Measurements from ENCODE around the gene MKNK2.

Gene MKNK2

GRCh38 chr19:2021453-2022140 is 29.4 kb downstream of the MKNK2 start:
- no peak for DNase-seq

DNA sequence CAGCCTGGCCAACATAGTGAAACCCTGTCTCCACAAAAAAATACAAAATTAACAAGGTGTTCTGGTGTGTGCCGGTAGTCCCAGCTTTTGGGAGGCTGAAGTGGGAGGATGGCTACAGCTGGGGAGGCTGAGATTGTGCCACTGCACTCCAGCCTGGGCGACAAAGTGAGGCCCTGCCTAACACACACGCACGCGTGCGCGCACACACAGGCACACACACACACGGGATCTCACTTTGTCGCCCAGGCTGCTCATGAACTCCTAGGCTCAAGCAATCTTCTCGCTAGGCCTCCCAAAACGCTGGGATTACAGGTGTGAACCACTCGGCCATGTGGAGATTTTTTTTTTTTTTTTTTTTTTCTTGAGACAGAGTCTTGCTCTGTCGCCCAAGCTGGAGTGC is 32.3 kb downstream of the MKNK2 start:
- DNase-seq: no peak

- peak; percentile 40 to 89 (median 73) for DNase-seq
Observed at GRCh38 chr19:2016041-2016807, 34.8 kb downstream of the MKNK2 start.

DNA sequence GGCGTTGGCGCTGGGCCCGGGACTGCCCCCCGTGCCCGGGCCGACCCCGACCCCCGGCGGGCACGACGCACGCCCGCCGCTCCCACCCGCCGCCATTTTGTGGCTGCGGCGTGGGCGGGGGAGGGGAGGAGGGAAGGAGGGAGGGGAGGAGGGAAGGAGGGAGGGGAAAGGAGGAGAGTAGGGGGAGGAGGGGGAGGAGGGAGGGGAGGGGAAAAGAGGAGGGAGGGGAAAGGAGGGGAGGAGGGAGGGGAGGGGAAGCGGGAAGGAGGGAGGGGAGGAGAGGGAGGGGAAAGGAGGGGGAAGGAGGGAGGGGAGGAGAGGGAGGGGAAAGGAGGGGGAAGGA is 35.5 kb downstream of the MKNK2 start, which contains the start of gene BTBD2:
Gene BTBD2, minus strand, starts transcription at position 107 of the 343 bp plus-strand sequence. Its CDS starts 11 bp downstream, at position 96.
- DNase-seq: peak; percentile 61 to 79 (median 68)

DNA sequence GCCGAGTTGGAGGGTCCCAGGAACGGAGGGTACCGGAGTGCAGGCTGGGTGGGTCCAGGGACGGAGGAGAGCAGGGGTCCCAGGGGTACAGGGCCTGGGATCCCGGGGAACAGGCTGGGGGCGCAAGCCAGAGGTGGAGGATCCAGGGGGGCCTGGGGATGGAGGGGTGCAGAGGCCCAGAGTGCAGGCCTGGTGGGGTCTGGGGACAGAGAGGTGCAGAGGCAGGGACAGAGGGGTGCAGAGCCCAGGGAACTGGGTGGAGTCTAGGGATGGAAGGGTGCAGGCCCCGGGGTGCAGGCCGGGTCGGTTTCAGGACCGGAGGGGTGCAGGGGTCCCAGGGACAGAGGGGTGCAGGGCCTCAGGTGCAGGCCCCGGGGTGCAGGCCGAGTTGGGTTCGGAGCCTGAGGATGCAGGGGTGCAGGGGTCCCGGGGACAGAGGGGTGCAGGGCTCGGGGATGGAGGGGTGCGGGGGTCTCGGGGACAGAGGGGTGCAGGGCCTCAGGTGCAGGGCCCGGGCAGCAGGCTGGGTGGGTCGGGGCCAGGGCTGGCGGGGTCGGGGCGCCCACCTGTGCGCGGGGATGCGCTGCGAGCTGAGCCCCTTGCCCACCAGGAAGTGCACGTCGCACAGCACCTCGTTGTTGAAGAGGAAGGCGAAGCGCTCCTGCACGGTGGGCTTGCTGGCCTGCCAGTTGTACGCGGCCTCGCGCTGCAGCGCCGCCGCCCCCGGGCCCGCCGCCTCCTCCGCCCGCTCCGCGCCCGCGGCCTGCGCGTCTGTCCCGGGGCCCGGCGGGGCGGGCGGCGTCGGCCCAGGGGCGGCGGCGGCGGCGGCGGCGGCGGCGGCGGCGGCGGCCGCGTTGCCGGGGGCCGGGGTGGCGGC is 36.1 kb downstream of the MKNK2 start:
- peak in 2 of 3 experiments; percentile 55 to 68 for DNase-seq

- DNase-seq: no peak
Observed at GRCh38 chr19:2014131-2014571, 36.9 kb downstream of the MKNK2 start.

DNA sequence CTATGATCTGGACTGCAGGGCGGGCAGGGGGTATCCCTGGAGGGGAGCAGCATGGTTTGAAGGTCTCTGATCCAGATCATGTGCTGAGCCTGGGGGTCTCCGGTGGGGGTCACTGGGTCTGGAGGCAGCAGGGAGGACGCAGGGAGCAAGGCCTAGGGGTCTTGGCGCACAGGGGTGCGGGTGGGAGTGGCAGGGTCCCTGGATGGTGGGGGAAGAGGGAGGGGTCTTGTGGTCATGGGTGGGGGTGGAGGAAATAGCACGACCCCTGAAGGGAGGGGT is 37.4 kb downstream of the MKNK2 start:
- DNase-seq: peak in 1 of 3 experiments; percentile 10

- no peak for DNase-seq
Observed at GRCh38 chr19:2012941-2013682, 37.9 kb downstream of the MKNK2 start.

DNA sequence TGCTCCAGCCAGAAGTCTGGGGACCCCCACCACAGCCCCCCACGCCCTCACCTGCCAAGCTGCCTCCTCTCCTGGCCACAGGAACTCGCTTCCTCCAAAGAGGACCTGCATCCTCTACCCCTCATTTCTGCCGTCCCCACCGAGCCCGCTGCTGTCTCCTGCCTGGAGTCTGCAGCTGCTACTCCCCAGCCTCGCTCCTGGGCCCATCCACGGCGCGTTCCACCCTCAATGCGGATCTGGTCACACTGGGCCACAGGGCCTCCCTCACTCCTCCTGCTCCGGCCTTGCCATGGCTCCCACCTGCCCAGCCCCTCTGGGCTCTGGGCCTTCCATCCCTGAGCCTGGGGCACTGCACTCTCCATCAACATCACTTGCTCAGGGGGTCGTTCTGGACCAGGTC is 39.9 kb downstream of the MKNK2 start:
- DNase-seq: no peak

DNA sequence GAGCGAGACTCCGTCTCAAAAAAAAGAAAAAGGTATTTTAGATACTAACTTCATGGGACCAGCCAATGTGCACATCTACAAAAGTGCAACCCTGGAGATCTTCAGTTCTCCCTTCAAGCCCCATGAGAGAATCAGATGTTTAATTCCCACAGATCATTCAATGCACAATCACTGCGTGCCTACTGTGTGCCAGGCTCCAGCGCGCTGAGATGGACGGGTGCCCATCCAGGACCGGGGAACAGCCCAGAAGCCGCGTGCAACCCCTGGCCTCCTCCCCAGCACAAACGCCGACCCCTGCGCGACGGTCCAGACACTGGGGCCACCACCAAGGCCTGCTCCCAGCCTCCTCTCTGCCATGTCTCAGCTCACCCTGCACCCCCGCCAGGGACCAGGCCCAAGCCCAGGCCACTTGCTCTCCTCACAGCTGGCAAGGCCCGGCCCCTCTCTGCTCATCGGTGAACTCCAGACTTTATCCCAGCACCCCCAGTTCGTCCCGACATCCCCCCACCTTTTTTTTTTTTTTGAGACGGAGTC is 40.8 kb downstream of the MKNK2 start:
- DNase-seq: no peak

DNA sequence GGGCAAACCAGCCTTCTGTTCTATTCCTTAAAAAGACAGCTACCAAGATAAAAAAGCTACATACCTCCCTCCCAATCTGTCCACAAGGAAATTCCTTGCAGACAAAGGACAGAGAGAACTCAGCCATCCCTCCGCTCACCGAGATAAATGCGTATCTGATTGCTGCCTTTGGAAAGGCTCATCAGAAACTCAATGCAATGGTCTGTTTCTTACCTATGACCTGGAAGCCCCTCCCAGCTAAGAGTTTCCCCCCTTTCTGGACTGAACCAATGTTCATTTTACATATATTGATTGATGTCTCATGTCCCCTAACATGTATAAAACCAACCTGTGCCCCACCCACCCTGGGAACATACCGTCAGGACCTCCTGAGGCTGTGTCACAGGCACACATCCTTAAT is 47.2 kb downstream of the MKNK2 start:
- no peak for DNase-seq

- no peak for DNase-seq
Observed at GRCh38 chr19:1999856-2000515, 51.1 kb downstream of the MKNK2 start.

GRCh38 chr19:1998712-1999708 is 52.0 kb downstream of the MKNK2 start:
- no peak for DNase-seq

DNA sequence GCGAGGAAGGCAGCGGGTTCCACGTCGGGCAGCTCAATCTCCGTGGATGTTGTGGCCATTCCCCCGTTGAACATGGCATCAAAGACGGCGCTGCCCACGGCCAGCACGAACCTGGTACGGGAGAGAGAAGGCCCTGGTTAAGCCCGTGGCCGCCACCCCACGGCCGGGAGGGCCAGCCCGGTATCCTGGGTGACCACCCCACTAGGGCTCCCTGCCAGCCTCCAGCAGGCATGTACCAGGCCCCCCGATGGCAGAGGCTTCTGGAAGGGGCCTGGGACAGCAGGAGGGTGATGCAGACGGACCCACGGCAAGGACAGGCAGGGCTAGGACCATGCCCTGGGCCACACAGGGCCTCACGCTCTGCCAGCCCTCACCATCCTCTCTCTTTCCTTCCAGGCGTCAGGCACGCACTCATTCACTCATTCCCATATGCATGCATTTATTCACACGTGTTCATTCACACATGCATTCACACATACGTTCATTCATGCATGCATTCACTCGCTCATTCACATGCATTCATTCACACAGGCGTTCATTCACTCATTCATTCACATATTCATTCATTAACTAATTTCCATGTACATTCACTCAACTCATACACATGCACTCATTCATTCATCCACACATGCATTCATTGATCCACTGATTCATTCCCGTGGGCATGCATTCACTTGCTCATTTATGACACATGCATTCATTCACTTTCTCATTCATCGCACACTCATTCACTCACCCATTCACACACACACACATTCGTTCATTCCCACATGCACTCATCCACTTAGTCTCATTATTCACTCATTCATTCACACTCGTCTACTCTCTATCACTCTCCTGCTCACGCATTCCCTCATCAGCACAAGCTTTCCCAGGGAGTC is 53.5 kb downstream of the MKNK2 start:
- no peak for DNase-seq

GRCh38 chr19:1992759-1993260 is 58.2 kb downstream of the MKNK2 start:
- no peak for DNase-seq

- DNase-seq: no peak
Observed at GRCh38 chr19:1991018-1991913, 59.8 kb downstream of the MKNK2 start.

GRCh38 chr19:1990230-1991017 is 60.6 kb downstream of the MKNK2 start:
- DNase-seq: no peak
